HepG2 (cell line): ENCODE results near the gene KCNMA1.

ENCODE experiments used
- BRCA1 ChIP-seq: sonication (generic); formaldehyde crosslinking; IDR thresholded peaks from 2 replicates; pipeline ENCODE4 v1.4.0; 2020; ENCODE audit warnings: missing genetic modification reagents
- EHMT2 ChIP-seq: fragments of 200-600 bp; sonication (generic); IDR thresholded peaks from 2 replicates; pipeline ENCODE4 v1.7.0; 2017; ENCODE audit warnings: antibody characterized with exemption, low read depth, low read length, borderline replicate concordance
- EP300 ChIP-seq, 3 experiments: sonication (generic) in 1 of 3; formaldehyde crosslinking in 1 of 3; IDR thresholded peaks; 2 replicates each; pipeline versions ENCODE4 v1.5.1 to v1.6.1; 2011 to 2020; ENCODE audit warnings: low read depth in 2 of 3, low read length in 2 of 3, borderline replicate concordance in 1 of 3, improper control_type of control experiment in 1 of 3, mild to moderate bottlenecking in 1 of 3, missing genetic modification reagents in 1 of 3, moderate library complexity in 1 of 3
- FOXM1 ChIP-seq: sonication (generic); formaldehyde crosslinking; IDR thresholded peaks from 2 replicates; pipeline ENCODE4 v1.5.0; 2020; ENCODE audit warnings: missing genetic modification reagents
- MYNN ChIP-seq: sonication (generic); formaldehyde crosslinking; IDR thresholded peaks from 2 replicates; pipeline ENCODE4 v1.4.0; 2020; ENCODE audit warnings: mild to moderate bottlenecking, low read depth, missing genetic modification reagents
- NFIC ChIP-seq: IDR thresholded peaks from 2 replicates; pipeline ENCODE4 v1.6.1; 2012; ENCODE audit warnings: mild to moderate bottlenecking, low read length, inconsistent platforms
- PHF8 ChIP-seq: sonication (generic); formaldehyde crosslinking; IDR thresholded peaks from 2 replicates; pipeline ENCODE4 v1.5.0; 2020; ENCODE audit warnings: missing genetic modification reagents
- POLR2AphosphoS5 ChIP-seq: IDR thresholded peaks from 2 replicates; pipeline ENCODE4 v1.6.1; 2012; ENCODE audit warnings: low read depth, low read length
- RAD51 ChIP-seq: fragments of 450-650 bp; IDR thresholded peaks from 2 replicates; pipeline ENCODE4 v1.6.1; 2016; ENCODE audit warnings: borderline replicate concordance
- YY1 ChIP-seq: IDR thresholded peaks from 2 replicates; pipeline ENCODE4 v1.6.1; 2011; ENCODE audit warnings: low read length, low read depth, moderate library complexity, mild to moderate bottlenecking; ENCODE audit not compliant: insufficient read depth, insufficient replicate concordance
- ZNF18 ChIP-seq: sonication (generic); formaldehyde crosslinking; IDR thresholded peaks from 2 replicates; pipeline ENCODE4 v1.8.0; 2022; ENCODE audit warnings: mild to moderate bottlenecking, missing genetic modification reagents; ENCODE audit not compliant: insufficient replicate concordance
- ZNF282 ChIP-seq: fragments of 450-650 bp; IDR thresholded peaks from 2 replicates; pipeline ENCODE4 v1.6.1; 2018; ENCODE audit not compliant: partially characterized antibody
- ZNF678 ChIP-seq: sonication (generic); formaldehyde crosslinking; IDR thresholded peaks from 2 replicates; pipeline ENCODE4 v1.4.0; 2020; ENCODE audit warnings: mild to moderate bottlenecking, missing genetic modification reagents
- TF ChIP-seq, protein P1 (sequence below), 2 experiments: sonication (generic) in 1 of 2; formaldehyde crosslinking in 1 of 2; IDR thresholded peaks; 2 replicates each; pipeline versions ENCODE4 v1.5.1 to v1.6.1; 2011 to 2020; ENCODE audit warnings: borderline replicate concordance in 1 of 2, low read depth in 1 of 2, low read length in 1 of 2, mild to moderate bottlenecking in 1 of 2, missing genetic modification reagents in 1 of 2, moderate library complexity in 1 of 2

DNA sequence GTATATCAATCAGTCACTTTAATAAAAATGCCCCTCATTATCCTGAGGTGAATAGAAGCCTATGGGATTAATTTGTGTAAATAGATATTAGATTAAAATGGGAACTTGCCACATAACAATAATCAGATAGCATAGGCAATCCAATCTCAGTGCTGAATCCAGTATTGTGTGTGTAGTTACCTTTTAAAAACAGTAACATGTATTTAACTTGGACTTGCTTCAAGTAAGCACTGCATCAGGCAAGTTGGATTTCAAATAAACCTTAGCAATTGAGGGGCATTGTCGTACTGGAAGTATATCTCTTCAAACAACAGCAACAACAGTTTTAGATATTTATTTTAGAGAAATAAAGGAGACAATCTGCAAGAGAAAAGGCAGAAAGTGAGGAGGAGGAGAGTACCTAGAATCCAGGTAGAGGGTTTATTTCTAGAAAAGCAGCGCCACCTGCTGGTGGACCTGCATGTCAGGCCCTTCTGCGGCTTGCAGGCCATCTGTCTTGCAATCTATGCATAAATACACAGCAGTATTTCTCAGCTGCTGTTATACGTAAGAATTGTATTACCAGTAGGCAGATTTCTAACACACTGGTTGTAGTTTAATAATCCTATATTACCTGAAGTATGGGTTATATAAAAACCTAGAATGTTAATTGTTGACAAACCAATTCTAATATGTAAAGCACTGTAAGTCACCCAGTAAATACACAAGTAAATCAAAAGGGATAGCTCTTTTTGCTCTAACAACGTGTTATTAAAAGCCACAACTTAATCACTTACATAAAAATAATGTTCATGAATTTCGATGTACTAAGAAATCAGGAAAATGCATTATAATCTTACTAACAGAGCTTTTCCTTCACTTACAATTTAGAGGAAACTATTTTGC, 652.8 kb downstream of the KCNMA1 start:
- no peak for TF ChIP-seq BRCA1 (CRISPR knock-in tag)
- no peak for TF ChIP-seq ZNF282
- TF ChIP-seq FOXM1 (CRISPR knock-in tag): no peak
- TF ChIP-seq POLR2AphosphoS5: no peak
- TF ChIP-seq YY1: no peak
- TF ChIP-seq, protein P1, sequence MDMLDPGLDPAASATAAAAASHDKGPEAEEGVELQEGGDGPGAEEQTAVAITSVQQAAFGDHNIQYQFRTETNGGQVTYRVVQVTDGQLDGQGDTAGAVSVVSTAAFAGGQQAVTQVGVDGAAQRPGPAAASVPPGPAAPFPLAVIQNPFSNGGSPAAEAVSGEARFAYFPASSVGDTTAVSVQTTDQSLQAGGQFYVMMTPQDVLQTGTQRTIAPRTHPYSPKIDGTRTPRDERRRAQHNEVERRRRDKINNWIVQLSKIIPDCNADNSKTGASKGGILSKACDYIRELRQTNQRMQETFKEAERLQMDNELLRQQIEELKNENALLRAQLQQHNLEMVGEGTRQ (IDR thresholded peaks at IDR 0.05; ENCODE audit: low read depth, low read length): no peak
- TF ChIP-seq, protein P1 (CRISPR knock-in tag; IDR thresholded peaks at IDR 0.05; ENCODE audit: borderline replicate concordance): no peak
- no peak for TF ChIP-seq MYNN (CRISPR knock-in tag)
- no peak for TF ChIP-seq ZNF678 (CRISPR knock-in tag)
- TF ChIP-seq EP300 (IDR thresholded peaks at IDR 0.05; ENCODE audit: low read depth in 2 of 2, low read length in 2 of 2): no peak
- no peak for TF ChIP-seq EP300 (CRISPR knock-in tag; IDR thresholded peaks at IDR 0.05; ENCODE audit: borderline replicate concordance)
- TF ChIP-seq ZNF18 (CRISPR knock-in tag): no peak
- TF ChIP-seq RAD51: no peak
- TF ChIP-seq NFIC: no peak
- TF ChIP-seq PHF8: no peak
- no peak for TF ChIP-seq EHMT2
